GM19463 (cell line): Measurements from ENCODE around the gene CLN6.
A peak's percentile ranks its signal among the peaks of the same experiment; 100 is the strongest.

ENCODE experiments used
- ATAC-seq: cut with Tn5 transposase; IDR thresholded peaks from one replicate; pipeline ENCODE4 v1.9.1; 2021; ENCODE audit warnings: mild to moderate bottlenecking, moderate library complexity; ENCODE audit not compliant: unreplicated experiment

CLN6 gene

GRCh38 chr15:68229386-68230156 lies at the start of gene CLN6:
CLN6 (minus strand) TSS chr15:68229728; CDS start chr15:68229584, 144 bp downstream.
- ATAC-seq, result peak; percentile 75

GRCh38 chr15:68278595-68279405 lies 49.3 kb upstream of the CLN6 start:
- peak; percentile 8 for ATAC-seq

- no peak for ATAC-seq
Measured at GRCh38 chr15:68278345-68278594, 48.7 kb upstream of the CLN6 start.

GRCh38 chr15:68277603-68278344 lies 48.2 kb upstream of the CLN6 start, which contains the start of gene FEM1B:
FEM1B (plus strand) TSS chr15:68277745; CDS start chr15:68278418, 673 bp downstream.
- ATAC-seq, result peak; percentile 72

- peak; percentile 1 for ATAC-seq
Measured at GRCh38 chr15:68277131-68277602, 47.6 kb upstream of the CLN6 start.

- no peak for ATAC-seq
Measured at GRCh38 chr15:68276668-68277067, 47.1 kb upstream of the CLN6 start.

GRCh38 chr15:68275165-68275746 lies 45.7 kb upstream of the CLN6 start:
- ATAC-seq, result no peak

GRCh38 chr15:68274201-68274848 lies 44.8 kb upstream of the CLN6 start:
- ATAC-seq, result no peak

GRCh38 chr15:68272721-68273271 lies 43.3 kb upstream of the CLN6 start:
- no peak for ATAC-seq

- no peak for ATAC-seq
Measured at GRCh38 chr15:68271854-68272471, 42.4 kb upstream of the CLN6 start.

- ATAC-seq, result no peak
Measured at GRCh38 chr15:68268405-68268804, 38.9 kb upstream of the CLN6 start.

GRCh38 chr15:68265674-68266073 lies 36.1 kb upstream of the CLN6 start:
- ATAC-seq, result no peak

GRCh38 chr15:68265081-68265480 lies 35.6 kb upstream of the CLN6 start:
- no peak for ATAC-seq

- ATAC-seq, result no peak
Measured at GRCh38 chr15:68264282-68264681, 34.8 kb upstream of the CLN6 start.

GRCh38 chr15:68262514-68263356 lies 33.2 kb upstream of the CLN6 start:
- ATAC-seq, result no peak

- ATAC-seq, result no peak
Measured at GRCh38 chr15:68261980-68262379, 32.5 kb upstream of the CLN6 start.

- no peak for ATAC-seq
Measured at GRCh38 chr15:68261241-68261640, 31.7 kb upstream of the CLN6 start.

GRCh38 chr15:68259883-68260282 lies 30.4 kb upstream of the CLN6 start:
- ATAC-seq, result no peak

GRCh38 chr15:68258692-68259091 lies 29.2 kb upstream of the CLN6 start:
- no peak for ATAC-seq
